Subcutaneous abdominal adipose tissue (tissue), 5 donors: ENCODE measurements around the gene DCANP1.
A peak's percentile ranks its signal among the peaks of the same experiment; 100 is the strongest.
"Not testable (repeated sequence)": the region's sequence is repeated elsewhere in the genome, so short reads cannot be mapped to it uniquely, and the experiment has no call there.

Experiments used
- H3K27ac ChIP-seq: one replicate; pipeline ENCODE4 v1.7.0; 2013; ENCODE audit warnings: low read depth, mild to moderate bottlenecking, inconsistent platforms, low read length, moderate library complexity
- H3K27me3 ChIP-seq, 5 donors: one replicate each; pipeline ENCODE4 v1.7.0; 2013; ENCODE audit warnings: low read length in 5 of 5, inconsistent platforms in 1 of 5; ENCODE audit not compliant: control insufficient read depth in 5 of 5, insufficient read depth in 4 of 5
- H3K36me3 ChIP-seq, 5 donors: one replicate each; pipeline ENCODE4 v1.7.0; 2013; ENCODE audit warnings: low read length in 5 of 5; ENCODE audit not compliant: control insufficient read depth in 5 of 5, insufficient read depth in 5 of 5
- H3K4me1 ChIP-seq, 5 donors: one replicate each; pipeline ENCODE4 v1.7.0; 2013; ENCODE audit warnings: low read length in 5 of 5, mild to moderate bottlenecking in 3 of 5, moderate library complexity in 1 of 5; ENCODE audit not compliant: control insufficient read depth in 5 of 5, insufficient read depth in 5 of 5
- H3K4me3 ChIP-seq, 5 donors: one replicate each; pipeline ENCODE4 v1.7.0; 2013; ENCODE audit warnings: low read length in 5 of 5, low read depth in 1 of 5
- H3K9ac ChIP-seq, 5 donors: one replicate each; pipeline ENCODE4 v1.7.0; 2013; ENCODE audit warnings: low read length in 5 of 5, mild to moderate bottlenecking in 4 of 5, moderate library complexity in 3 of 5
- H3K9me3 ChIP-seq, 5 donors: one replicate each; pipeline ENCODE4 v1.7.0; 2013; ENCODE audit warnings: low read length in 5 of 5; ENCODE audit not compliant: control insufficient read depth in 5 of 5
- donor health status: healthy.
- donor health status: healthy.
- donor health status: healthy.
- donor health status: healthy.
- donor health status: healthy.

Gene DCANP1, protein sequence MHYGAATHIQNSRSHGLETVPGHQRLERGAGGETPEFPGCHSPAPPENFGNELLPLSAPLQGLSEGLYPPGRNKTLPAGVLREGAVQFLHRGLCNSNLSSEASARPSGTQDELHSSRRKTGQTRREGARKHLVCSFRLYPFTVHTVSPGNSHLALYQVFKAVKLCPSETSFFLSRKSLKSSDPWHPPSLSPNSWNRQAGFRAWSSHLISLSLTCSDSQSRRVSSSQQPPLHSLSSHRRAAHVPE

DNA sequence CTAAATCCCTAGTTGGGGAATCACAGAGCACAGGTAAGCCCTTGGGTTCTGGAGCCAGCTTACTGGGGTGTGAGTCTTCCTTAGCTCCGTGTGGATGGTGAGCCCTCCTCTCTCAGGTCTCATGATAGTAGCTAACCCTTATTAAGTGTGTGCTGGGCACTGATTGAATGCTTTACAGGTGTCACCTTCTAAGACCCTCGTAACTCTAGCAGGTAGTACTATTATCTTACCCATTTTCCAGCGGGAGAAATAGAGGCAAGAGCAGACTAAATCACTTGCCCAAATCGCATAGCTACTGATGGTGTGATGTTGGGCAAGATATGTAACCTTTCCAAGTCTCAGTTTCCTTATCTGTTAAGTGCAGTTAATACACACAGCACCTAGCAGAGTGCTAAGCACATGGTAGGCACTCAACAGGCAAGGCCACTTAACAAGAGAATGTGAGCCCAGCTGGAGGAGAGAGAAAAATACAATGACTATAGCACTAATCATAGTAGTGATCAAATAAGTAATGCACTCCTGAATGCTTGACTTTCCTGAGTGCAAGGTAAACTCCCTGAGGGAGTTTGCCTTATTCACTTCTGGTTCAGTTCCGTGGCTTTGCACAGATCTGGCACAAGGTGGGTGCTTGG is at the start of gene DCANP1:
DCANP1 (minus strand) TSS at position 51 of the 632 bp plus-strand sequence. CDS start 240 bp downstream, outside the sequence.
- H3K36me3 ChIP-seq: no peaks in the 10 kb centered on the region
- H3K27ac ChIP-seq: no peak within 1 kb of the TSS
- H3K27me3 ChIP-seq: peaks cover 0 to 6% (median 0%) of the 10 kb centered on the region in 5 donors
- H3K4me1 ChIP-seq: peaks cover 0 to 23% (median 9%) of the 10 kb centered on the region in 5 donors
- H3K4me3 ChIP-seq: no peak within 1 kb of the TSS
- no peaks in the 10 kb centered on the region for H3K9me3 ChIP-seq
- no peak within 1 kb of the TSS for H3K9ac ChIP-seq

DNA sequence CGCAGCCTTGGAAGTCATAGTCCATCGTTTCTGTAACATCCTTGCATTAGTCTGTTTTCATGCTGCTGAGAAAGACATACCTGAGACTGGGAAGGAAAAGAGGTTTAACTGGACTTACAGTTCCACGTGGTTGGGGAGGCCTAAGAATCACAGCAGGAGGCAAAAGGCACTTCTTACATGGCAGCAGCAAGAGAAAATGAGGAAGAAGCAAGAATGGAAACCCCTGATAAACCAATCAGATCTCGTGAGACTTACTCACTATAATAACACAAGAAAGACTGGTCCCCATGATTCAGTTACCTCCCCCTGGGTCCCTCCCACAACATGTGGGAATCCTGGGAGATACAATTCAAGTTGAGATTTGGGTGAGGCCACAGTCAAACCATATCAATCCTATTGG is 48.4 kb upstream of the DCANP1 start:
- H3K9me3 ChIP-seq, H3K36me3 ChIP-seq, H3K4me3 ChIP-seq, H3K27ac ChIP-seq, H3K9ac ChIP-seq: not testable (repeated sequence)
- peaks cover 0 to 12% (median 3%) of the 10 kb centered on the region in 5 donors for H3K4me1 ChIP-seq
- H3K27me3 ChIP-seq: peaks cover 0 to 24% (median 20%) of the 10 kb centered on the region in 5 donors

DNA sequence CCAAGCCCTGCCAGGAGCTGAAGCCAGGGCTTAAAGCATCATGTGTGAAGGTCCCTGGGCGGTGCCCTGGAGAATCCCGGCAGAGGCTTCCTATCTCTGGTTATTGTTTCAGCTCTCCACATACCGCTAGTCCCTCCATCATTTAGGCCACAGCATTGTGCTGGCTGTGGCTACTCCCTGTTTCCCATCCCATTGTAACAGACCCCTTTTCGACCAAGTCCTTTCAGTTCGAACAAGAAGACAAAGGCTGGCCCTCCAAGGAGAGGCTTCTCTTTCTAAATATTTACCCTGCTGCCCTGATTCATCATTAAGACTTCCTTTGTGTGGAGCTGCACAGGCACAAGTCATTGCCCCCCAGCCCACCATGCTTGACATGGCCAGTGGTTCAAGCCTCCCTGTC is 47.0 kb upstream of the DCANP1 start:
- Histone ChIP-seq H3K27ac (no peak overlapping the region), H3K36me3 (no peaks in the 10 kb centered on the region), H3K9ac (no peak overlapping the region), H3K9me3 (no peaks in the 10 kb centered on the region), H3K27me3 (peaks cover 5 to 37% (median 32%) of the 10 kb centered on the region in 5 donors), H3K4me3 (no peak overlapping the region), H3K4me1 (peaks cover 3 to 26% (median 17%) of the 10 kb centered on the region in 5 donors)

DNA sequence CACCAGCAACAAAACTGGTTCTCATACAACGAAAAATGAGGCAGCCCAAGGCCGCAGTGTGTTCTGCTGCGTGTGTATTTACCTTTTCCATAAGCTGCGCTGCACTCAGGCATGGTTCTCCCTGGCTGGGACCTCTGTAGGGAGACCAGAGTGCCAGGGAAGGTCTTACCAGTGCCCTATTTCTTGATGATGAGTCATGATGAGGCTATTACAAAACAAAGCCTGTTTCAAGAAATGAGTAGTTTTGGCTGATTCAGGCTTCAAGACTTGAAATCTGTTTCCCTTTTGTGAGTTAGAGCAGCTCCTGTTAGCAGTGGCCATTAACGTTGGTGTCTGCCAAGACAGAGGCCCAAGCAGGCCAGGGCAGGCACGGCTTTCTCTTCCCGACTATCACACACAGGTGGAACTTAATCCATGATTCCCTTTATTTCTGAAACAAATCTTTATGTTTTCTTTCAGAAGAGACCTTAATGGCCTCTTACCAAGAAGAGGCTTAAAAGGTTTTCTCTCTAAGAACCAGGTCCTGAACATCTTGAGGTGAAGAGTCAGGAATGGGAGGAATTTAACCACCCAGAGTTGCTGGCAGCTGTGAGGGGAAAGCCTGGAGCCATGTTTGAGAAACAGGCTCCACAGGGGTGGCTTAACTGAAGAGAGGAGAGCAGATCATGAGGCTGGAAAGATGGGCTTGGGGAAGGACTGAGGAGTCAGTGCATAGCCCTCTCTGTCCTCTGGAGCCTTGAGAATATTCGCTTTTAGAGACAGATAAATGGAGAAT is 46.4 kb upstream of the DCANP1 start:
- H3K36me3 ChIP-seq: no peaks in the 10 kb centered on the region
- H3K4me3 ChIP-seq: no peak overlapping the region
- peaks cover 8 to 40% (median 35%) of the 10 kb centered on the region in 5 donors for H3K27me3 ChIP-seq
- H3K9ac ChIP-seq: no peak overlapping the region
- H3K4me1 ChIP-seq: peaks cover 3 to 32% (median 23%) of the 10 kb centered on the region in 5 donors
- H3K9me3 ChIP-seq: no peaks in the 10 kb centered on the region
- H3K27ac ChIP-seq: no peak overlapping the region

DNA sequence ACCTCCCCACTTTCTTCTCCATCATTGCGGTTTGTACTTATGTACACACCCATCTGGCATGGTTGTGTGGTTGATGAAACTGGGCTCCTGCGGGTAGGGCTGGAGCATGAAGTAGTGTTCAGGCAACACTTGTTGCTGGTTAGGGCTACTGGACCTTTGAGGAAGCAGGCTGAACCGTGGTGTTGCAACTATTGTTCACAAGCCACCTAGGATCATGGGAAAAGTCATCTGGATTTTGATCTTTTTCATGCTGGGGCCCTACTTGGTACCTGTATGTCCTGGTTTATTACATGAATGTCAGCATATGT is 45.1 kb upstream of the DCANP1 start:
- no peak overlapping the region for H3K9ac ChIP-seq
- H3K9me3 ChIP-seq: no peaks in the 10 kb centered on the region
- H3K27me3 ChIP-seq: peaks cover 10 to 47% (median 47%) of the 10 kb centered on the region in 5 donors
- H3K36me3 ChIP-seq: no peaks in the 10 kb centered on the region
- peaks cover 3 to 36% (median 25%) of the 10 kb centered on the region in 5 donors for H3K4me1 ChIP-seq
- H3K27ac ChIP-seq: no peak overlapping the region
- no peak overlapping the region for H3K4me3 ChIP-seq

DNA sequence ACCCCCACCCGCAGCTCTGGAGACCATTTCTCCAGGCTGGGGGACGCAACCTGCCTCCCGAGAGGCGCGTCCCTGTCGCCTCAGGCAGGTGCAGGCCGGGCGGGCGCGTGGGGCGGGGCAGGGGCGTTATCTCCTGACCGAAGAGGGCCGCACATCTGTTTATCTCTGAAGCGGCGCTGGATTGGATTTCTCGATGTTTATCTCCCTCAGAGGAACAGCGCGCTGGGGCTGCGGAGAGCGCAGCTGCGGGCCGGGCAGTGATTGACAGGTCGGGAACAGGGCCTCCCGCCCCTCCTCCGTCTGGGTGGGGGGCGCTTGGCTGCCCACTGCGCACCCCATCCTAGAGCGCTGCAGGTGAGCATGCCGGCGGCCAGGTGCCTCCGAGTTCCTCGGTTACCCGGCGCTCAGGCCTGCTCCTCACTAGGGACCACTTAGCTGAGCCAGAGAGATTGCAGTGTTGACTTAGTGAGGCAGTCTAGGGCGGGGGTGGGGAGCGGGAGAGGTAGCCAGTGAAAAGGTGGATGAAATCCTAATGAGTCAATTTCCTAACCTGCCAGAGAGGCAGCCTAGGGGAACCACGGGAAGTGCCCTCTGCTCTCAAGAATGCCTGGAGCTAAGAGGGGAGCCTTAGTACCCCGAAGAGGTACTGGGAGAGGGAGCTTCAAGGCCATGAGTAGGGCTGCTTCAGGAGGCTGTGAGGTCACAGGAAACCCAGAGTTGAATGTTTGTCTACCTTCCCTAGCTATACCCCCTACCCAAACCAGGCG is 44.6 kb upstream of the DCANP1 start:
- Histone ChIP-seq H3K27me3 (peaks cover 15 to 53% (median 50%) of the 10 kb centered on the region in 5 donors), H3K36me3 (no peaks in the 10 kb centered on the region), H3K9ac (no peak overlapping the region), H3K9me3 (no peaks in the 10 kb centered on the region), H3K4me1 (peaks cover 3 to 36% (median 25%) of the 10 kb centered on the region in 5 donors), H3K27ac (no peak overlapping the region), H3K4me3 (no peak overlapping the region)

DNA sequence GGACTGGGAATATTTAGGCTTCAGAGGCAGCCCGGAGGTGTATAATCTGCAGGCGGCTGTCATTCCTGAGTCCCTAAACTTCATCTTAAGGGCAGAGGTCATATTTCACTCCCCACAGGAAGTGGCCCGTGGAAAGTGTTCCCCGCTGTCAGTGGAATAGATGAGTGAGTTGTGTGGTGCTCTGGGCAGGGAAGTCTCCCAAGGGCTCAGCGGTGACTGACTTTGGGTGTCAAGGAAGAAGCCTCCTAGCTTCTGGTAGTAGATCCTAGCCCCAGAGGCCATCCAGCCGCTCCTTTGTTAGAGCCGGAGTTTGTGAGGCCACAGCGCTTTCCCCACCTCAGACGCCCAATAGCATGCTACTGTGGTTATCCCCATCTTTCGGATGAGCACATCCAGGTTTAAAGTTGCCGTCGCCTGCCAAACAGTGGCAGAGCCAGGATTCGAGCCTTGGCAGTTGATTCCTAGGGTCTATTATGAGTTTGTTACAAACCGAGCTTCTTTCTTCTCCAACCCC is 43.9 kb upstream of the DCANP1 start:
- Histone ChIP-seq H3K36me3 (no peaks in the 10 kb centered on the region), H3K4me1 (peaks cover 3 to 36% (median 25%) of the 10 kb centered on the region in 5 donors), H3K27ac (no peak overlapping the region), H3K9ac (no peak overlapping the region), H3K4me3 (no peak overlapping the region), H3K9me3 (no peaks in the 10 kb centered on the region), H3K27me3 (peaks cover 15 to 57% (median 54%) of the 10 kb centered on the region in 5 donors)

DNA sequence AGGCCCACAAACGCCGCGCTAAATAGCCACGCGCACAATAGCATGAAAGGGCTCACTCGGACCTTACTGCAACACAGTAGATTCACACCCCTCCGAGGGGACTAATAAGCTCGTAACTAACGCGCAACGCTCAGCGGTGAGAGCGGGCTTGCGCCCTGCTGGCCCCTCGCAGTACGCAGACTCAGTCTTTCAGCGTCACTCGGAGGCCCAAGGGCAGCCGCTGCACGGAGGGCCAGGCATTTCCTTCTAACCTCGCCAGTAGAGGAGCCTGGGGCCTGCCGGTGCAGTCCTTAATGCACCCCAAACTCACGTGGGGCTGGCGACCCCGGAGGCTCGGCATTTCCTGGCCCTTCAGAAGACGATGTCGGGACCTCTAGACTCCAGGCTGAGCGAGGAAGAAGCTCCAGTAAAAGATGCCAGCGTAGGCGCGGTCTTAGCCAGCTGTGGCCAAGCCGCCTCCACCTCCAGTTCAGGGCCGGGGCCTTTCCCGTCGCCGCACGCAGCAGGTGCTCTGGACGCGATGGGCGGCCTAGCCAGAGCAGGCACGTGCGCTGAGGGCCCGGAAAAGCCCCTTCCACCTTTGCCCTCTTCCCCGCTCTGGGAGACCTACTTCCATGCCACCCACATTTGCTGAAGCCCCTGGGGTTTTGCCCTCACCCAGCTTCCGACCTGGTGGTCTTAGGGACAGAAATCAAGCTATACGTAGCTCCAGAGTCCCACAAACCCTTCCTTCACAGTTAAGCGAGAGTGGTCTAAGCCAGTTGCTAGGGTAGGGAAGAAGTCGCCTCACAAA is 43.3 kb upstream of the DCANP1 start:
- no peak overlapping the region for H3K9ac ChIP-seq
- no peaks in the 10 kb centered on the region for H3K36me3 ChIP-seq
- H3K27ac ChIP-seq: no peak overlapping the region
- no peaks in the 10 kb centered on the region for H3K9me3 ChIP-seq
- H3K4me1 ChIP-seq: peaks cover 3 to 36% (median 25%) of the 10 kb centered on the region in 5 donors
- H3K27me3 ChIP-seq: peaks cover 15 to 61% (median 60%) of the 10 kb centered on the region in 5 donors
- peak overlapping the region in 4 of 5 donors; percentile 22 to 65 (median 46) for H3K4me3 ChIP-seq
